HEK293 (cell line): ENCODE results near the gene P2RX1.

Source experiments
- ZNF354C ChIP-seq: fragments of 450-650 bp; formaldehyde crosslinking; IDR thresholded peaks from 2 replicates; pipeline ENCODE4 v1.5.1; 2016; ENCODE audit warnings: missing biosample characterization, missing genetic modification characterization, low read depth, borderline replicate concordance
- ZNF513 ChIP-seq: fragments of 450-650 bp; IDR thresholded peaks from 2 replicates; pipeline ENCODE4 v1.5.1; 2018; ENCODE audit warnings: missing biosample characterization, missing genetic modification characterization
- ZNF707 ChIP-seq: fragments of 450-650 bp; formaldehyde crosslinking; IDR thresholded peaks from 2 replicates; pipeline ENCODE4 v1.5.1; 2016; ENCODE audit warnings: missing biosample characterization, missing genetic modification characterization

GRCh38 chr17:3885970-3886369 lies 30.3 kb downstream of the P2RX1 start:
- TF ChIP-seq ZNF513: no peak
- TF ChIP-seq ZNF707 (tag by site-specific recombination): no peak
- no peak for TF ChIP-seq ZNF354C (tag by site-specific recombination)
